Sigmoid colon (tissue), 4 donors: Measurements from ENCODE around the gene PAK1.

Experiments
- EP300 ChIP-seq, 4 donors: sonication (generic); formaldehyde crosslinking; IDR thresholded peaks; one replicate each; pipeline ENCODE4 v1.6.1; 2017; ENCODE audit warnings: antibody characterized with exemption in 4 of 4
- POLR2AphosphoS5 ChIP-seq, 4 donors: sonication (generic); formaldehyde crosslinking; IDR thresholded peaks; one replicate each; pipeline ENCODE4 v1.6.1; 2017; ENCODE audit warnings: antibody characterized with exemption in 4 of 4
- TF ChIP-seq, protein P1 (sequence below), 4 experiments: fragments of 450-650 bp in 3 of 4; fragments of 200-600 bp in 1 of 4; IDR thresholded peaks; one replicate each; pipeline ENCODE4 v1.5.1; 2016 to 2019; ENCODE audit warnings: antibody characterized with exemption in 4 of 4, mild to moderate bottlenecking in 3 of 4, moderate library complexity in 2 of 4

DNA sequence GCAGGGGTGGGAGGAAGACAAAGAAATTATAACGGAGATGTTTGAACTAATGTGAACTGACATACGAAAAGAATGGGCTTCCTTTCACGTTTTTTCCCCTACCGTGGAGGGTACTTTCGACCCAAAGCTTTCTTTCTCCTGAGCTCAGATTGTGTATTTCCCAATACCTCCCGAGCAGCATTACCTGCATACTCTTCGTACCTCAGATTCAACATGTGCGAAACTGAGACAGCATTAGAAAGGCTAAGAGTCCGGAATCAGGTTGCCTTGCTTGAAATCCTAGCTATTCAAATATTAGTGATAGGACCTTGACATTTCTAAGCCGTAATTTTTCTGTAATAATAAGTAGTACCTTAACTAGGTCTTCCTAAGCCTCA is 778 bp upstream of the PAK1 start:
- TF ChIP-seq, protein P1, sequence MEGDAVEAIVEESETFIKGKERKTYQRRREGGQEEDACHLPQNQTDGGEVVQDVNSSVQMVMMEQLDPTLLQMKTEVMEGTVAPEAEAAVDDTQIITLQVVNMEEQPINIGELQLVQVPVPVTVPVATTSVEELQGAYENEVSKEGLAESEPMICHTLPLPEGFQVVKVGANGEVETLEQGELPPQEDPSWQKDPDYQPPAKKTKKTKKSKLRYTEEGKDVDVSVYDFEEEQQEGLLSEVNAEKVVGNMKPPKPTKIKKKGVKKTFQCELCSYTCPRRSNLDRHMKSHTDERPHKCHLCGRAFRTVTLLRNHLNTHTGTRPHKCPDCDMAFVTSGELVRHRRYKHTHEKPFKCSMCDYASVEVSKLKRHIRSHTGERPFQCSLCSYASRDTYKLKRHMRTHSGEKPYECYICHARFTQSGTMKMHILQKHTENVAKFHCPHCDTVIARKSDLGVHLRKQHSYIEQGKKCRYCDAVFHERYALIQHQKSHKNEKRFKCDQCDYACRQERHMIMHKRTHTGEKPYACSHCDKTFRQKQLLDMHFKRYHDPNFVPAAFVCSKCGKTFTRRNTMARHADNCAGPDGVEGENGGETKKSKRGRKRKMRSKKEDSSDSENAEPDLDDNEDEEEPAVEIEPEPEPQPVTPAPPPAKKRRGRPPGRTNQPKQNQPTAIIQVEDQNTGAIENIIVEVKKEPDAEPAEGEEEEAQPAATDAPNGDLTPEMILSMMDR (IDR thresholded peaks at IDR 0.05), result no peak
- TF ChIP-seq EP300 (IDR thresholded peaks at IDR 0.05) (no peak), POLR2AphosphoS5 (IDR thresholded peaks at IDR 0.05) (no peak)
